NOMO-1 (cell line): ENCODE measurements around the gene DGKQ.
"Not testable (repeated sequence)": the region's sequence is repeated elsewhere in the genome, so short reads cannot be mapped to it uniquely, and the experiment has no call there.

Experiments used
- DNase-seq, 2 experiments: peaks; one replicate each; lab custom pipeline; 2025; ENCODE audit not compliant: unreplicated experiment in 2 of 2; lab: John Stamatoyannopoulos, UW

The DGKQ gene

GRCh38 chr4:984336-985054, 11.1 kb upstream of the DGKQ start:
- DNase-seq: no peak

GRCh38 chr4:982814-983213, 9.4 kb upstream of the DGKQ start:
- no peak for DNase-seq

GRCh38 chr4:982291-982690, 8.9 kb upstream of the DGKQ start:
- no peak for DNase-seq

GRCh38 chr4:978957-979701, 5.8 kb upstream of the DGKQ start:
- peak; percentile 86 to 97 for DNase-seq

GRCh38 chr4:976016-976415, 2.6 kb upstream of the DGKQ start:
- not testable (repeated sequence) for DNase-seq

GRCh38 chr4:974668-975067, 1.3 kb upstream of the DGKQ start:
- DNase-seq: no peak

- DNase-seq: no peak
These were observed 531 bp downstream of the DGKQ start for GRCh38 chr4:972651-973424.

GRCh38 chr4:971666-972500, 1.5 kb downstream of the DGKQ start:
- DNase-seq: no peak

GRCh38 chr4:970854-971520, 2.4 kb downstream of the DGKQ start:
- DNase-seq: no peak

GRCh38 chr4:970046-970745, 3.2 kb downstream of the DGKQ start:
- DNase-seq: no peak

- no peak for DNase-seq
These were observed 4.6 kb downstream of the DGKQ start for GRCh38 chr4:968621-969394.

- DNase-seq: no peak
These were observed 5.1 kb downstream of the DGKQ start for GRCh38 chr4:968221-968620.

- DNase-seq: no peak
These were observed 6.0 kb downstream of the DGKQ start for GRCh38 chr4:967113-968104.

- no peak for DNase-seq
These were observed 6.9 kb downstream of the DGKQ start for GRCh38 chr4:966266-967112.

GRCh38 chr4:965766-966134, 7.6 kb downstream of the DGKQ start:
- DNase-seq: no peak

- DNase-seq: no peak
These were observed 8.2 kb downstream of the DGKQ start for GRCh38 chr4:965048-965765.
